K562 (cell line): Measurements from ENCODE around the gene FKBP2. TPM values are rescaled to one million over a fixed set of nuclear protein-coding genes. Genes with fewer than 3 reads are reported as not detected.

ENCODE experiments used
- ARID2 ChIP-seq: fragments of 450-650 bp; IDR thresholded peaks from 2 replicates; pipeline ENCODE4 v1.6.1; 2017; ENCODE audit warnings: antibody characterized with exemption, mild to moderate bottlenecking
- CBFB ChIP-seq: sonication (generic); formaldehyde crosslinking; IDR thresholded peaks from 2 replicates; pipeline ENCODE4 v1.4.0; 2020; ENCODE audit warnings: mild to moderate bottlenecking, missing genetic modification reagents
- EP300 ChIP-seq: IDR thresholded peaks from 2 replicates; pipeline ENCODE4 v1.6.1; 2012; ENCODE audit warnings: low read length, improper control_type of control experiment
- FOXM1 ChIP-seq, 2 experiments: fragments of 450-650 bp in 1 of 2; sonication (generic) in 1 of 2; formaldehyde crosslinking in 1 of 2; IDR thresholded peaks; 2 replicates each; pipeline versions ENCODE4 v1.6.1 to v1.9.0; 2017 to 2022; ENCODE audit warnings: low read depth in 2 of 2, mild to moderate bottlenecking in 2 of 2, missing genetic modification reagents in 1 of 2, moderate library complexity in 1 of 2
- FUS ChIP-seq: fragments of 200-400 bp; formaldehyde crosslinking; optimal IDR thresholded peaks from 2 replicates; pipeline ENCODE3; 2017; ENCODE audit warnings: low read depth, low read length
- HDGF ChIP-seq: fragments of 450-650 bp; IDR thresholded peaks from 2 replicates; pipeline ENCODE4 v1.6.1; 2016
- HEY1 ChIP-seq: fragments of 250-450 bp; sonication (Bioruptor Pico); IDR thresholded peaks from 2 replicates; pipeline ENCODE4 v1.5.0; 2020; ENCODE audit warnings: mild to moderate bottlenecking, moderate library complexity, borderline replicate concordance
- KLF13 ChIP-seq: fragments of 450-650 bp; IDR thresholded peaks from 2 replicates; pipeline ENCODE4 v1.6.1; 2016; ENCODE audit warnings: missing genetic modification characterization, low read depth, mild to moderate bottlenecking, missing compliant biosample characterization, moderate library complexity, borderline replicate concordance
- MAZ ChIP-seq, 2 experiments: fragments of 450-650 bp in 1 of 2; sonication (generic) in 1 of 2; formaldehyde crosslinking; IDR thresholded peaks in 1 of 2; conservative IDR thresholded peaks in 1 of 2; 2 replicates each; pipeline versions ENCODE4 v1.4.0 to v1.5.0; 2020; ENCODE audit warnings: mild to moderate bottlenecking in 1 of 2, missing genetic modification reagents in 1 of 2
- RAD51 ChIP-seq: fragments of 450-650 bp; IDR thresholded peaks from 2 replicates; pipeline ENCODE4 v1.7.1; 2016; ENCODE audit warnings: low read depth, mild to moderate bottlenecking, borderline replicate concordance
- SIX5 ChIP-seq, 2 experiments: IDR thresholded peaks; 2 replicates each; pipeline ENCODE4 v1.6.1; 2011; ENCODE audit warnings: low read length in 2 of 2, borderline replicate concordance in 1 of 2, low read depth in 1 of 2, mild to moderate bottlenecking in 1 of 2, moderate library complexity in 1 of 2; ENCODE audit not compliant: insufficient read depth in 1 of 2
- SRSF3 ChIP-seq: fragments of 200-400 bp; formaldehyde crosslinking; IDR thresholded peaks from 2 replicates; pipeline ENCODE4 v1.6.1; 2016; ENCODE audit warnings: mild to moderate bottlenecking, low read length, moderate library complexity; ENCODE audit not compliant: insufficient read depth
- ZNF445 ChIP-seq: fragments of 250-450 bp; sonication (Bioruptor Pico); IDR thresholded peaks from 2 replicates; pipeline ENCODE4 v1.4.0; 2020; ENCODE audit warnings: low read depth, mild to moderate bottlenecking, moderate library complexity
- polyA plus RNA-seq, 8 experiments: library from polyadenylated mRNA; depleted of rRNA in 4 of 8; stranded (reverse) in 5 of 8; unstranded in 3 of 8; fragments of >200 nt; fragmentation: Nextera tagmentation in 2 of 8; fragmentation: Illumina TruSeq in 1 of 8; extraction: Ambion mirVana in 2 of 8; extraction: Trizol in 1 of 8; gene quantifications; 2 replicates each; pipeline versions ENCODE4 v1.2.1 to v1.2.3, GENCODE V29; 2011 to 2014; ENCODE audit warnings: inconsistent platforms in 1 of 8, missing spikeins in 1 of 8
- total RNA-seq, 7 experiments: library from RNA; depleted of rRNA in 6 of 7; stranded (reverse); fragments of >200 nt in 6 of 7; fragmentation: Illumina TruSeq in 2 of 7; extraction: Trizol in 2 of 7; gene quantifications; 2 replicates each; pipeline versions ENCODE4 v1.2.1 to v1.2.3, GENCODE V29; 2011 to 2021; ENCODE audit warnings: low replicate concordance in 1 of 7
- TF ChIP-seq, protein P1 (sequence below): fragments of 450-650 bp; IDR thresholded peaks from 2 replicates; pipeline ENCODE4 v1.6.1; 2017; ENCODE audit warnings: antibody characterized with exemption, mild to moderate bottlenecking
- TF ChIP-seq, protein P2 (sequence below): sonication (generic); formaldehyde crosslinking; IDR thresholded peaks from 2 replicates; pipeline ENCODE4 v1.8.0; 2022; ENCODE audit warnings: missing genetic modification reagents, mild to moderate bottlenecking, borderline replicate concordance
- TF ChIP-seq, protein P3 (sequence below): fragments of 250-450 bp; sonication (Bioruptor Pico); IDR thresholded peaks from 2 replicates; pipeline ENCODE4 v1.5.0; 2021
- TF ChIP-seq, protein P4 (sequence below): sonication (generic); formaldehyde crosslinking; IDR thresholded peaks from 2 replicates; pipeline ENCODE4 v1.8.1; 2022; ENCODE audit warnings: missing genetic modification reagents
- TF ChIP-seq, protein P5 (sequence below): fragments of 450-650 bp; IDR thresholded peaks from 2 replicates; pipeline ENCODE4 v1.6.1; 2016; ENCODE audit warnings: missing biosample characterization, missing genetic modification characterization

Gene FKBP2
- total and polyA plus RNA-seq, 9 of the 15 experiments (the other 6 are each of a cell fraction or from before 2014, with no cell fraction given) = 3.5 to 151 (median 58.1) TPM

DNA sequence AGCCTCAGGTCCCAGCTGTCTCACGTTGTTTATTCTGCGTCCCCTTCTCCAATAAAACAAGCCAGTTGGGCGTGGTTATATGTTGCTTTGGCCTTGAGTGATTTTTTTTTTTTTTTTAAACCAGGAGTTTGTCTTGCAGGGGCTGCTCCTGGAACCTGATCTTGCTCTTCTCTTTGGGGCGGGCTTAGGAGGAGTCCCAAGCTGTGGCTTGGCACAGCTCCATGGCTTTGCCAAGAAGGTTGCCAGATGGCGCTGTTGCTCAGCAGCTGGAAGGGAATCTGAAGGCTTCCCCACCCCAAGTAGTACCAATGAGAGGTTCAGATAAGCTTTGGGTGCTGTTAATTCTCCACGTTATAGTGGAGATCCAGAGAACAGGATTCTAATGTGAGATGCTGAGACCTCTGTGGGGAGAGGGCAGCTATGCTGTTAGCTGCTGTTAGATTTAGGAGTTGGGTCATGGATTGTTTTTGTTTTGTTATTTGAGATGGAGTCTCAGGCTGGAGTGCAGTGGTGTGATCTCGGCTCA lies 36.4 kb upstream of the FKBP2 start (continued):
- TF ChIP-seq, protein P1, sequence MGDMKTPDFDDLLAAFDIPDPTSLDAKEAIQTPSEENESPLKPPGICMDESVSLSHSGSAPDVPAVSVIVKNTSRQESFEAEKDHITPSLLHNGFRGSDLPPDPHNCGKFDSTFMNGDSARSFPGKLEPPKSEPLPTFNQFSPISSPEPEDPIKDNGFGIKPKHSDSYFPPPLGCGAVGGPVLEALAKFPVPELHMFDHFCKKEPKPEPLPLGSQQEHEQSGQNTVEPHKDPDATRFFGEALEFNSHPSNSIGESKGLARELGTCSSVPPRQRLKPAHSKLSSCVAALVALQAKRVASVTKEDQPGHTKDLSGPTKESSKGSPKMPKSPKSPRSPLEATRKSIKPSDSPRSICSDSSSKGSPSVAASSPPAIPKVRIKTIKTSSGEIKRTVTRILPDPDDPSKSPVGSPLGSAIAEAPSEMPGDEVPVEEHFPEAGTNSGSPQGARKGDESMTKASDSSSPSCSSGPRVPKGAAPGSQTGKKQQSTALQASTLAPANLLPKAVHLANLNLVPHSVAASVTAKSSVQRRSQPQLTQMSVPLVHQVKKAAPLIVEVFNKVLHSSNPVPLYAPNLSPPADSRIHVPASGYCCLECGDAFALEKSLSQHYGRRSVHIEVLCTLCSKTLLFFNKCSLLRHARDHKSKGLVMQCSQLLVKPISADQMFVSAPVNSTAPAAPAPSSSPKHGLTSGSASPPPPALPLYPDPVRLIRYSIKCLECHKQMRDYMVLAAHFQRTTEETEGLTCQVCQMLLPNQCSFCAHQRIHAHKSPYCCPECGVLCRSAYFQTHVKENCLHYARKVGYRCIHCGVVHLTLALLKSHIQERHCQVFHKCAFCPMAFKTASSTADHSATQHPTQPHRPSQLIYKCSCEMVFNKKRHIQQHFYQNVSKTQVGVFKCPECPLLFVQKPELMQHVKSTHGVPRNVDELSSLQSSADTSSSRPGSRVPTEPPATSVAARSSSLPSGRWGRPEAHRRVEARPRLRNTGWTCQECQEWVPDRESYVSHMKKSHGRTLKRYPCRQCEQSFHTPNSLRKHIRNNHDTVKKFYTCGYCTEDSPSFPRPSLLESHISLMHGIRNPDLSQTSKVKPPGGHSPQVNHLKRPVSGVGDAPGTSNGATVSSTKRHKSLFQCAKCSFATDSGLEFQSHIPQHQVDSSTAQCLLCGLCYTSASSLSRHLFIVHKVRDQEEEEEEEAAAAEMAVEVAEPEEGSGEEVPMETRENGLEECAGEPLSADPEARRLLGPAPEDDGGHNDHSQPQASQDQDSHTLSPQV = peak; percentile 61; the same call in 1 of the 2 replicates
- TF ChIP-seq HEY1 (CRISPR knock-in tag) = no peak
- TF ChIP-seq, protein P2, sequence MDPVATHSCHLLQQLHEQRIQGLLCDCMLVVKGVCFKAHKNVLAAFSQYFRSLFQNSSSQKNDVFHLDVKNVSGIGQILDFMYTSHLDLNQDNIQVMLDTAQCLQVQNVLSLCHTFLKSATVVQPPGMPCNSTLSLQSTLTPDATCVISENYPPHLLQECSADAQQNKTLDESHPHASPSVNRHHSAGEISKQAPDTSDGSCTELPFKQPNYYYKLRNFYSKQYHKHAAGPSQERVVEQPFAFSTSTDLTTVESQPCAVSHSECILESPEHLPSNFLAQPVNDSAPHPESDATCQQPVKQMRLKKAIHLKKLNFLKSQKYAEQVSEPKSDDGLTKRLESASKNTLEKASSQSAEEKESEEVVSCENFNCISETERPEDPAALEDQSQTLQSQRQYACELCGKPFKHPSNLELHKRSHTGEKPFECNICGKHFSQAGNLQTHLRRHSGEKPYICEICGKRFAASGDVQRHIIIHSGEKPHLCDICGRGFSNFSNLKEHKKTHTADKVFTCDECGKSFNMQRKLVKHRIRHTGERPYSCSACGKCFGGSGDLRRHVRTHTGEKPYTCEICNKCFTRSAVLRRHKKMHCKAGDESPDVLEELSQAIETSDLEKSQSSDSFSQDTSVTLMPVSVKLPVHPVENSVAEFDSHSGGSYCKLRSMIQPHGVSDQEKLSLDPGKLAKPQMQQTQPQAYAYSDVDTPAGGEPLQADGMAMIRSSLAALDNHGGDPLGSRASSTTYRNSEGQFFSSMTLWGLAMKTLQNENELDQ (CRISPR knock-in tag) = no peak
- TF ChIP-seq, protein P3, sequence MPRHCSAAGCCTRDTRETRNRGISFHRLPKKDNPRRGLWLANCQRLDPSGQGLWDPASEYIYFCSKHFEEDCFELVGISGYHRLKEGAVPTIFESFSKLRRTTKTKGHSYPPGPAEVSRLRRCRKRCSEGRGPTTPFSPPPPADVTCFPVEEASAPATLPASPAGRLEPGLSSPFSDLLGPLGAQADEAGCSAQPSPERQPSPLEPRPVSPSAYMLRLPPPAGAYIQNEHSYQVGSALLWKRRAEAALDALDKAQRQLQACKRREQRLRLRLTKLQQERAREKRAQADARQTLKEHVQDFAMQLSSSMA (CRISPR knock-in tag) = no peak
- TF ChIP-seq KLF13 (tag) = no peak
- TF ChIP-seq ZNF445 (CRISPR knock-in tag) = no peak
- TF ChIP-seq, protein P4, sequence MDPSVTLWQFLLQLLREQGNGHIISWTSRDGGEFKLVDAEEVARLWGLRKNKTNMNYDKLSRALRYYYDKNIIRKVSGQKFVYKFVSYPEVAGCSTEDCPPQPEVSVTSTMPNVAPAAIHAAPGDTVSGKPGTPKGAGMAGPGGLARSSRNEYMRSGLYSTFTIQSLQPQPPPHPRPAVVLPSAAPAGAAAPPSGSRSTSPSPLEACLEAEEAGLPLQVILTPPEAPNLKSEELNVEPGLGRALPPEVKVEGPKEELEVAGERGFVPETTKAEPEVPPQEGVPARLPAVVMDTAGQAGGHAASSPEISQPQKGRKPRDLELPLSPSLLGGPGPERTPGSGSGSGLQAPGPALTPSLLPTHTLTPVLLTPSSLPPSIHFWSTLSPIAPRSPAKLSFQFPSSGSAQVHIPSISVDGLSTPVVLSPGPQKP = no peak
- TF ChIP-seq SIX5 (IDR thresholded peaks at IDR 0.05; ENCODE audit: borderline replicate concordance in 1 of 2, insufficient read depth in 1 of 2, low read depth in 1 of 2, low read length in 2 of 2) = no peak
- peak; percentile 48 to 61; a peak in 2 of 4 replicates for TF ChIP-seq MAZ (CRISPR knock-in tag; conservative IDR thresholded peaks at IDR 0.05 in 1 of 2, IDR thresholded peaks at IDR 0.05 in 1 of 2)
- TF ChIP-seq CBFB (CRISPR knock-in tag) = no peak
- no peak for TF ChIP-seq FOXM1 (IDR thresholded peaks at IDR 0.05; ENCODE audit: low read depth)
- TF ChIP-seq FOXM1 (CRISPR knock-in tag; IDR thresholded peaks at IDR 0.05; ENCODE audit: low read depth) = no peak
- TF ChIP-seq HDGF = 0 out of 2 replicates have a peak, but pooled peaks have one; percentile 30
- TF ChIP-seq RAD51 = 0 out of 2 replicates have a peak, but pooled peaks have one; percentile 26
- no peak for TF ChIP-seq SRSF3
- TF ChIP-seq, protein P5, sequence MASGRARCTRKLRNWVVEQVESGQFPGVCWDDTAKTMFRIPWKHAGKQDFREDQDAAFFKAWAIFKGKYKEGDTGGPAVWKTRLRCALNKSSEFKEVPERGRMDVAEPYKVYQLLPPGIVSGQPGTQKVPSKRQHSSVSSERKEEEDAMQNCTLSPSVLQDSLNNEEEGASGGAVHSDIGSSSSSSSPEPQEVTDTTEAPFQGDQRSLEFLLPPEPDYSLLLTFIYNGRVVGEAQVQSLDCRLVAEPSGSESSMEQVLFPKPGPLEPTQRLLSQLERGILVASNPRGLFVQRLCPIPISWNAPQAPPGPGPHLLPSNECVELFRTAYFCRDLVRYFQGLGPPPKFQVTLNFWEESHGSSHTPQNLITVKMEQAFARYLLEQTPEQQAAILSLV (tag) = no peak
- TF ChIP-seq EP300 = peak; percentile 50; the same call in 1 of the 2 replicates
- TF ChIP-seq FUS = no peak
- peak; percentile 64; the same call in 1 of the 2 replicates for TF ChIP-seq ARID2
